Activated naive CD4-positive, alpha-beta T cell treated with anti-CD3 and anti-CD28 coated beads, Interleukin-2, amount 10 ng/mL, durations not matched to agents 5 hours and 36 hours (primary cell): Measurements from ENCODE around the gene TMEM234. TPM values are rescaled to one million over a fixed set of nuclear protein-coding genes. Genes with fewer than 3 reads are reported as not detected.

Source experiments
- total RNA-seq, 2 experiments: library from RNA; stranded (reverse); gene quantifications; one replicate each; pipeline ENCODE4 v1.2.3, GENCODE V29; 2021

Gene TMEM234
- 10 to 100 TPM; 16.8 to 17.9 TPM for total RNA-seq

GRCh38 chr1:32221980-32222755 is at the start of gene TMEM234, which contains the start of gene EIF3I:
TSS of gene TMEM234 (minus strand) at chr1:32222353. CDS start at chr1:32222322, 31 bp downstream.
TSS of gene EIF3I (plus strand) at chr1:32222407. CDS start at chr1:32222442, 35 bp downstream.

GRCh38 chr1:32250893-32251716 is 29.0 kb upstream of the TMEM234 start, which contains the start of gene LCK:
TSS of gene LCK (plus strand) at chr1:32251265. CDS start at chr1:32274330, 23,065 bp downstream.

DNA sequence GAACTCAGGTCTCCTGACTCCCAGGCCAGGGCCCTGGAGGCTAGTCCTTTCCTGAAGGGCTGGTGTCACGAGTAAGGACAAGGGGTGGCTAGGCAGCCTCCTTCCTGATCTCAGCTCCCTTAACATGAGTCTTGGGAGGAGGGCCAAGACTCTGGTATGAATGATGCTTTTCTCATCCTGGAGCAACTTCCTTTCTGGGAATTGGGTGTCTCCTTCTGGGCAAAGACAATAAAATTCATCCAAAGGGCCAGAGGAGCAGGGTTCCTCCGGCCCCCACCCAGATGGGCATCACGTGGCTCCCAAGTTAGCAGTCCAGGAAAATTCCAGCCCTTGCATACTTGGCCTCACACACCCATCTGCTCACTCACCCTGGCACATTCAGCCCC is 24.7 kb upstream of the TMEM234 start, which contains the start of gene FAM167B:
Gene FAM167B (plus strand): TSS at position 335 of the 386 bp plus-strand sequence. CDS start 200 bp downstream, outside the sequence.

DNA sequence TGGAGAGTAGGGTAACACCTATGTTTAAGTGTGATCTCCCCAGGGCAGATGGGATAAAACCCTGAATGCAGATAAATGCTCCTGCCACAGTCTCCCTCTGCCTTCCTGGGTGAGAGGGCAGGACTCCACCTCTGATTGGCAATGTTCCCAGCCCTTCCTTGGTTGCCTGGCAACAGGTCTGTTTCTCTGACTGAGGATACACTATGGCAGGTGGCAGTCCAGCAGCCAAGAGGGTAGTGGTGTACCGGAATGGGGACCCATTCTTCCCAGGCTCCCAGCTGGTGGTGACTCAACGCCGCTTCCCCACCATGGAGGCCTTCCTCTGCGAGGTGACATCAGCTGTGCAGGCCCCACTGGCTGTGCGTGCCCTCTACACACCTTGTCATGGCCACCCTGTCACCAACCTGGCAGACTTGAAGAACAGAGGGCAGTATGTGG is 13.2 kb downstream of the TMEM234 start, which contains the start of gene DCDC2B:
Gene DCDC2B (plus strand): TSS at position 199 of the 438 bp plus-strand sequence. CDS start 5 bp downstream, at position 204.

GRCh38 chr1:32205401-32206370 is 16.5 kb downstream of the TMEM234 start, which contains the start of gene IQCC:
TSS of gene IQCC (plus strand) at chr1:32205671. CDS start at chr1:32205682, 11 bp downstream.

DNA sequence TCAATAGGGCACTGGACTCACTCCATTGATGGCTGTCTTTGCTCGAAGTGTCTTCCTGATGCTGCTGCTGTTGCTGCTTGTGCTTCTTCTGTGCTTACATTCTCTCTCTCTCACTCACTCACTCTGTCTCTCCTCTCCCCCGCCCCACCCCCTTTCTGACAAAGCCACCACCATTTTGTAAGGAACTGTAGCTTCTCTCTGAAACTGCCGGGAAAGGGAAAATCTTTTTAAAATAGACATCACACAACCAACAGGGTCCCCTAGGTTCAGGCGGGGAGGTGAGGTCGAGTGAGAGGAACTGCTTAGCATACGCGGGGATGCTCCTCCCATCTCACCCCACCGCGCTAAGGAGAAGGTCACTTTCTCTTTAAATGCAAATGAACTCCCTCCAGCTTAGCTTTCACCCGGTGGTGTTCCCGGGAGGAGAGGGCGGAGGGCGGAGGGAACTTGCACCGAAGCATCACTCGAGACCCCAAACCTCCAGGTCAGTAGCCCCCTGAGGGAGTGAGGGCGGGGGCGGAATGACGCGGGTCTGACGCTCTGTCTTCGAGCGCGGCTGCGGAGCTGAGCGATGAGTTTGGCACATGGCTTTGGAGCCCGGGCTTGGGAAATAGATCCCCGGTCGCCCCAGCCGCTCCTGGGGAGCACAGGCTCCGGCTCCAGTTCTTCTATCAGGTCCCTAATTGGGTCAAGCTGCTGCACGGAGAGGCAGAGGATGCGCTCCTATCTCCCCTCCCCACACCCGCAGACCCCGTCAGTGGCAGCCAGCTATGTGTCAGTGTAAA is 21.7 kb downstream of the TMEM234 start, which contains the start of gene CCDC28B:
Gene CCDC28B (plus strand): TSS at position 370 of the 785 bp plus-strand sequence. CDS start 1,341 bp downstream, outside the sequence.

GRCh38 chr1:32179443-32180185 is 42.5 kb downstream of the TMEM234 start, which contains the start of gene TXLNA:
TSS of gene TXLNA (plus strand) at chr1:32179675. CDS start at chr1:32180346, 671 bp downstream.

Other genes starting within 250 kb of the TMEM234 start
- 100 to 1,000 TPM; 156 to 157 TPM for gene KHDRBS1, start 208.5 kb downstream of the TMEM234 start, total RNA-seq
- 10 to 100 TPM; 27.8 to 29.3 TPM for gene TMEM39B, start 149.4 kb downstream of the TMEM234 start, total RNA-seq
- 10 to 100 TPM; 52.9 to 54.7 TPM for gene KPNA6, start 114.3 kb downstream of the TMEM234 start, total RNA-seq
- gene TXLNA, start 42.7 kb downstream of the TMEM234 start, total RNA-seq: 10 to 100 TPM; 55.6 to 56.4 TPM
- gene CCDC28B, start 21.8 kb downstream of the TMEM234 start, total RNA-seq: 10 to 100 TPM; 34.7 to 37.7 TPM
- gene IQCC, start 16.7 kb downstream of the TMEM234 start, total RNA-seq: 1 to 10 TPM; 3.6 to 4.3 TPM
- under 1 TPM; 0.10 to 0.14 TPM for gene DCDC2B, start 13.3 kb downstream of the TMEM234 start, total RNA-seq
- gene EIF3I, start 54 bp upstream of the TMEM234 start, total RNA-seq: 100 to 1,000 TPM; 156 to 169 TPM
- gene FAM167B, start 24.9 kb upstream of the TMEM234 start, total RNA-seq: under 1 TPM; 0.58 to 0.67 TPM
- 100 to 1,000 TPM; 441 to 449 TPM for gene LCK, start 28.9 kb upstream of the TMEM234 start, total RNA-seq
- gene HDAC1, start 69.7 kb upstream of the TMEM234 start, total RNA-seq: 100 to 1,000 TPM; 194 to 207 TPM
- gene MARCKSL1, start 113.9 kb upstream of the TMEM234 start, total RNA-seq: 10 to 100 TPM; 58.5 to 59.6 TPM
- 10 to 100 TPM; 11.4 to 13.5 TPM for gene FAM229A, start 140.1 kb upstream of the TMEM234 start, total RNA-seq
- 1 to 10 TPM; 1.1 to 1.5 TPM for gene TSSK3, start 140.2 kb upstream of the TMEM234 start, total RNA-seq
- 10 to 100 TPM; 50.2 to 50.7 TPM for gene BSDC1, start 172.1 kb upstream of the TMEM234 start, total RNA-seq
- gene ZBTB8B, start 242.7 kb upstream of the TMEM234 start, total RNA-seq: not detected